Measurements from ENCODE around the gene PTPN3.

The PTPN3 gene

GRCh38 chr9:109500421-109500974 is 2.4 kb upstream of the PTPN3 start:
- DNase-seq = no peak

GRCh38 chr9:109499631-109500410 is 1.7 kb upstream of the PTPN3 start:
- DNase-seq = peak; percentile 28

- DNase-seq = no peak
Measured at GRCh38 chr9:109499093-109499630, 1.1 kb upstream of the PTPN3 start.

GRCh38 chr9:109497226-109498153 is 617 bp downstream of the PTPN3 start:
- DNase-seq = peak; percentile 54

- no peak for DNase-seq
Measured at GRCh38 chr9:109496841-109497225, 1.3 kb downstream of the PTPN3 start.

- DNase-seq = no peak
Measured at GRCh38 chr9:109496218-109496617, 1.9 kb downstream of the PTPN3 start.

- no peak for DNase-seq
Measured at GRCh38 chr9:109493648-109494047, 4.5 kb downstream of the PTPN3 start.

GRCh38 chr9:109491590-109491989 is 6.5 kb downstream of the PTPN3 start:
- DNase-seq = no peak

- DNase-seq = no peak
Measured at GRCh38 chr9:109488791-109489492, 9.2 kb downstream of the PTPN3 start.

GRCh38 chr9:109488351-109488750 is 9.8 kb downstream of the PTPN3 start:
- no peak for DNase-seq

GRCh38 chr9:109487247-109487646 is 10.9 kb downstream of the PTPN3 start:
- no peak for DNase-seq

GRCh38 chr9:109483744-109484429 is 14.2 kb downstream of the PTPN3 start:
- no peak for DNase-seq

- no peak for DNase-seq
Measured at GRCh38 chr9:109482391-109482916, 15.7 kb downstream of the PTPN3 start.

GRCh38 chr9:109481856-109482255 is 16.3 kb downstream of the PTPN3 start:
- no peak for DNase-seq

GRCh38 chr9:109479822-109480221 is 18.3 kb downstream of the PTPN3 start:
- no peak for DNase-seq

GRCh38 chr9:109478665-109479380 is 19.3 kb downstream of the PTPN3 start:
- DNase-seq = no peak

GRCh38 chr9:109478051-109478563 is 20.0 kb downstream of the PTPN3 start:
- DNase-seq = no peak

GRCh38 chr9:109477258-109478050 is 20.7 kb downstream of the PTPN3 start:
- no peak for DNase-seq

GRCh38 chr9:109476642-109477257 is 21.4 kb downstream of the PTPN3 start:
- DNase-seq = no peak

GRCh38 chr9:109475526-109475925 is 22.6 kb downstream of the PTPN3 start:
- no peak for DNase-seq
